Umbilical cord (tissue), 2 donors: ENCODE measurements around the gene HEY2. TPM values are rescaled to one million over a fixed set of nuclear protein-coding genes. Genes with fewer than 3 reads are reported as not detected.
"Not testable (repeated sequence)": the region's sequence is repeated elsewhere in the genome, so short reads cannot be mapped to it uniquely, and the experiment has no call there.

Experiments
- DNase-seq: peaks from one replicate; pipeline ENCODE4 v3.0.0-alpha.2; 2015; ENCODE audit warnings: low spot score
- total RNA-seq: library from RNA; depleted of rRNA; stranded (reverse); fragments of >200 nt; gene quantifications from one replicate; pipeline ENCODE4 v1.2.3, GENCODE V29; 2014; ENCODE audit warnings: low replicate concordance; ENCODE audit not compliant: insufficient read depth

Gene HEY2
- total RNA-seq, 1 donor from 2014 or later: 37.6 TPM

- no peak for DNase-seq
Observed at GRCh38 chr6:125769147-125769783, 19.8 kb downstream of the HEY2 start.

GRCh38 chr6:125773387-125774341 is 24.2 kb downstream of the HEY2 start:
- DNase-seq: no peak

GRCh38 chr6:125776107-125776826 is 26.8 kb downstream of the HEY2 start:
- not testable (repeated sequence) for DNase-seq

GRCh38 chr6:125779924-125780539 is 30.6 kb downstream of the HEY2 start:
- peak; percentile 98 for DNase-seq

- DNase-seq: peak; percentile 81
Observed at GRCh38 chr6:125780540-125781313, 31.3 kb downstream of the HEY2 start.

- DNase-seq: no peak
Observed at GRCh38 chr6:125781314-125781868, 32.0 kb downstream of the HEY2 start.

GRCh38 chr6:125784365-125784764 is 34.9 kb downstream of the HEY2 start:
- peak; percentile 56 for DNase-seq

GRCh38 chr6:125787791-125788190 is 38.4 kb downstream of the HEY2 start:
- peak; percentile 60 for DNase-seq

- no peak for DNase-seq
Observed at GRCh38 chr6:125789167-125789566, 39.7 kb downstream of the HEY2 start.

- DNase-seq: peak; percentile 71
Observed at GRCh38 chr6:125789576-125790357, 40.3 kb downstream of the HEY2 start.

GRCh38 chr6:125790358-125791150 is 41.1 kb downstream of the HEY2 start, which contains the start of gene NCOA7:
TSS of gene NCOA7 (plus strand) at chr6:125790960. CDS start at chr6:125815355, 24,395 bp downstream.
- DNase-seq: peak; percentile 89

GRCh38 chr6:125791151-125791819 is 41.9 kb downstream of the HEY2 start:
- DNase-seq: peak; percentile 70

- no peak for DNase-seq
Observed at GRCh38 chr6:125791820-125792165, 42.4 kb downstream of the HEY2 start.

GRCh38 chr6:125792172-125792571 is 42.7 kb downstream of the HEY2 start:
- DNase-seq: peak; percentile 29

- peak; percentile 54 for DNase-seq
Observed at GRCh38 chr6:125792680-125793079, 43.2 kb downstream of the HEY2 start.

- no peak for DNase-seq
Observed at GRCh38 chr6:125793280-125793679, 43.8 kb downstream of the HEY2 start.

- DNase-seq: no peak
Observed at GRCh38 chr6:125793863-125794262, 44.4 kb downstream of the HEY2 start.
